NOMO-1 (cell line): ENCODE measurements around the gene CFAP107.
"Not testable (repeated sequence)": the region's sequence is repeated elsewhere in the genome, so short reads cannot be mapped to it uniquely, and the experiment has no call there.

Experiments
- DNase-seq, 2 experiments: peaks; one replicate each; lab custom pipeline; 2025; ENCODE audit not compliant: unreplicated experiment in 2 of 2; lab: John Stamatoyannopoulos, UW

Gene CFAP107

GRCh38 chr1:12745992-12746323 is at the start of gene CFAP107:
Gene CFAP107, plus strand, starts transcription at chr1:12746200. Its CDS starts 231 bp downstream, at chr1:12746431.
- no peak for DNase-seq

- no peak for DNase-seq
Observed at GRCh38 chr1:12696658-12697057, 49.3 kb upstream of the CFAP107 start.

- no peak for DNase-seq
Observed at GRCh38 chr1:12697397-12697796, 48.6 kb upstream of the CFAP107 start.

- DNase-seq = no peak
Observed at GRCh38 chr1:12703821-12704451, 42.1 kb upstream of the CFAP107 start.

- DNase-seq = no peak
Observed at GRCh38 chr1:12706061-12706460, 39.9 kb upstream of the CFAP107 start.

- DNase-seq = no peak
Observed at GRCh38 chr1:12708396-12709090, 37.5 kb upstream of the CFAP107 start.

- no peak for DNase-seq
Observed at GRCh38 chr1:12709091-12709491, 36.9 kb upstream of the CFAP107 start.

GRCh38 chr1:12709696-12710095 is 36.3 kb upstream of the CFAP107 start:
- no peak for DNase-seq

GRCh38 chr1:12711536-12711935 is 34.5 kb upstream of the CFAP107 start:
- DNase-seq = no peak

- no peak for DNase-seq
Observed at GRCh38 chr1:12712076-12712475, 33.9 kb upstream of the CFAP107 start.

- DNase-seq = no peak
Observed at GRCh38 chr1:12712929-12713328, 33.1 kb upstream of the CFAP107 start.

GRCh38 chr1:12713651-12714050 is 32.3 kb upstream of the CFAP107 start:
- not testable (repeated sequence) for DNase-seq

GRCh38 chr1:12714710-12715475 is 31.1 kb upstream of the CFAP107 start:
- DNase-seq = no peak

- no peak for DNase-seq
Observed at GRCh38 chr1:12715896-12716437, 30.0 kb upstream of the CFAP107 start, which contains the start of gene AADACL3. Gene AADACL3, plus strand, starts transcription at chr1:12716110. Its CDS starts 67 bp downstream, at chr1:12716177.

GRCh38 chr1:12717301-12717838 is 28.6 kb upstream of the CFAP107 start:
- DNase-seq = no peak

- no peak for DNase-seq
Observed at GRCh38 chr1:12722626-12723025, 23.4 kb upstream of the CFAP107 start.

- no peak for DNase-seq
Observed at GRCh38 chr1:12728391-12728790, 17.6 kb upstream of the CFAP107 start.

- no peak for DNase-seq
Observed at GRCh38 chr1:12730156-12730555, 15.8 kb upstream of the CFAP107 start.

- not testable (repeated sequence) for DNase-seq
Observed at GRCh38 chr1:12731084-12731483, 14.9 kb upstream of the CFAP107 start.

- no peak for DNase-seq
Observed at GRCh38 chr1:12734651-12735050, 11.3 kb upstream of the CFAP107 start.

GRCh38 chr1:12738934-12739333 is 7.1 kb upstream of the CFAP107 start:
- no peak for DNase-seq
